Subcutaneous adipose tissue (tissue), 4 donors: ENCODE data around the gene DCAF4. TPM values are rescaled to one million over a fixed set of nuclear protein-coding genes. Genes with fewer than 3 reads are reported as not detected.

Experiments used
- total RNA-seq, 4 donors: library from RNA; depleted of rRNA; stranded (reverse); fragments of >200 nt; gene quantifications; one replicate each; pipeline ENCODE4 v1.1.0, GENCODE V29; 2016
- TF ChIP-seq, protein P1 (sequence below): fragments of 450-650 bp; IDR thresholded peaks from one replicate; pipeline ENCODE4 v1.5.1; 2016; ENCODE audit warnings: low read depth, mild to moderate bottlenecking, control low read depth, antibody characterized with exemption, moderate library complexity

Gene DCAF4
- total RNA-seq, 4 donors from 2014 or later: 14.1 to 25.1 (median 16.9) TPM

DNA sequence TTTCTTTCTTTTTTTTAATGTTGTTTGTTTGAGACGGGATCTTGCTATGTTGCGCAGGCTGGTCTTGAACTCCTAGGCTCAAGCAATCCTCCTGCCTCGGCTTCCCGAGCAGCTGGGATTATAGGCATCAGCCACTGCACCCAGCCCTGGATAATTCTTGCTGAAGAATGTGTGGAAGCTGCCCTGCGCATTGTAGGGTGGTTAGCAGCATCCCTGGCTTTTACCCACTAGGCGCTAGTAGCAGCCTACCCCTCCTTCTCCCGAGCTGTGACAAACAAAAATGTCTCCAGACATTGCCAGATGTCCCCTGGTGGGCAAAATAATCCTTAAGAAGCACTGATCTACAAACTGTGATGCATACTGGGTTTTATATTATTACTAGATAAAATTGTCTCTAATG lies 6.6 kb downstream of the DCAF4 start:
- TF ChIP-seq, protein P1, sequence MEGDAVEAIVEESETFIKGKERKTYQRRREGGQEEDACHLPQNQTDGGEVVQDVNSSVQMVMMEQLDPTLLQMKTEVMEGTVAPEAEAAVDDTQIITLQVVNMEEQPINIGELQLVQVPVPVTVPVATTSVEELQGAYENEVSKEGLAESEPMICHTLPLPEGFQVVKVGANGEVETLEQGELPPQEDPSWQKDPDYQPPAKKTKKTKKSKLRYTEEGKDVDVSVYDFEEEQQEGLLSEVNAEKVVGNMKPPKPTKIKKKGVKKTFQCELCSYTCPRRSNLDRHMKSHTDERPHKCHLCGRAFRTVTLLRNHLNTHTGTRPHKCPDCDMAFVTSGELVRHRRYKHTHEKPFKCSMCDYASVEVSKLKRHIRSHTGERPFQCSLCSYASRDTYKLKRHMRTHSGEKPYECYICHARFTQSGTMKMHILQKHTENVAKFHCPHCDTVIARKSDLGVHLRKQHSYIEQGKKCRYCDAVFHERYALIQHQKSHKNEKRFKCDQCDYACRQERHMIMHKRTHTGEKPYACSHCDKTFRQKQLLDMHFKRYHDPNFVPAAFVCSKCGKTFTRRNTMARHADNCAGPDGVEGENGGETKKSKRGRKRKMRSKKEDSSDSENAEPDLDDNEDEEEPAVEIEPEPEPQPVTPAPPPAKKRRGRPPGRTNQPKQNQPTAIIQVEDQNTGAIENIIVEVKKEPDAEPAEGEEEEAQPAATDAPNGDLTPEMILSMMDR: no peak

DNA sequence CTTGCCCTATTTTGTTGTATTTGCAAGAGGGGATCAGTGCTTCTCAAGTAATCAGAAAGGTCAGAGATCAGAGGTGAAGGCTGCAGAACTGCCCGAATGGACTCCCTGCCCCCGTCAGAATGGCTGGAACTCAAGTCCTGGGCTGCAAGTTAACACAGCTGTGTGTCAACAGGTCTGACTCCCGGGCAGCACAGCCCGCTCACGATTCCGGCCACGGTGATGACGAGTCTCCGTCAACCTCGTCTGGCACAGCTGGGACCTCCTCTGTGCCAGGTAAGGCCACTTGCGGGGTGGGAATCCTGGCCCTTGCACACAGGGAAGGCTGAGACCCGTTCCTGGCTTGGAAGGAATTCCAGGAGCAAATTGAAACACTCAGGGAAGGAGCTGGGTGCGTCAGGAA lies 13.4 kb downstream of the DCAF4 start:
- TF ChIP-seq, protein P1: no peak

DNA sequence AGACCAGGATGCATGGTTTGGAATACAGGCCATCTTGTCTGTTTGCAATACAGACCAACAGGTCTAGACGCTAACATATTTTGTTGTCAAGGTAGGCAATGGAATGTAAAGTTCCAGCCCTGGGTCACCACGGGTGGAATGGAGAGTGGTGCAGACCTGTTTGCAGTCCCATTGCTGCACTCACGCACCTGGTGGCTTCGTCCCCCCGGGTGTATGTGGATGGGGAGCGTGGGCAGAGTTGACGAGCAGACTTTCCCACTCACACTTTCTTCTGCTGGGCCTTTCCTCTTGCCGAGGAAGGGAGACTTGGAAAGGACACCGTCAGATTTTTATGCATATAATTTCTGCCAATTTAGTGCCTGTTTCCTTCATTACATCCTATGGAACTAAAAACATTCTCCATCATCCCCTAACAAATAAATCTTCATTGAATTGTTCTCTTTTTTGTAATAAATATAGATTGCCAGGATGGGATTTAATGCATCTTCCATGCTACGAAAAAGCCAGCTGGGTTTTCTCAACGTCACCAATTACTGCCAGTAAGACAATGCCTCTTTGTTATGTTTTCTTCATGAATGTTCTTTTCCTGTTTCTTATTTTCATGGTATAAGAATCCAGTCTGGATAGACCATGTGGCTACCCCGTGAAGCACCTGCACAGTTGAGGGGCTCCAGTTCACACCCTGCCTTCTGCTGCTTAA lies 15.2 kb downstream of the DCAF4 start:
- TF ChIP-seq, protein P1: no peak

GRCh38 chr14:72942934-72943333 lies 16.7 kb downstream of the DCAF4 start:
- TF ChIP-seq, protein P1: no peak

DNA sequence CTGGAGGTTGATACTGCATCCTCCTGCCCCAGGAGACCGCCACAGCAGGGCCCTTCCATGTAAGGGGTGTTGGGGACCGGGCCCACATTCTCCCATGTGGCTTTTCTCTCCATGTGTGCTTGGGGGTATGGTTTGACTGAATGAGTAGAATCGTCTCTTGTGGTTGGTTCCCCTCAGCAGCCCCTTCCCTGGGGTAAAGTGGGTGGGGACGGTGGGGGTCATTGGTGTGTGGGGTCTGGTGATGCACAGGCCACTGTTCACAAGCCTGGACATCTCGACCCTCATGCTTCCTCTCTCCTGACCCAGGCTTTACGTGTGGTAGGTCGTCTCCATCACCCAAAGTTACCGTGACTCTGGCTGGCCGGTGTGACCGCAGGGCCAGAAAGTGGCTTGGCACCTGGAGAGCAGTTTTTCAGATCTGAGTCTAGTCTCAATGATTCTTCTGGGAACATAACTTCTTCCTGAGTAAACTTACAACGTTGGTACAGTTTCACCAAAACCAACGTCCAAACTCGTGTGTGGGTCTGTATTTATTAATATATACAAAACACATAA lies 17.7 kb downstream of the DCAF4 start:
- TF ChIP-seq, protein P1: no peak

GRCh38 chr14:72945356-72946027 lies 19.2 kb downstream of the DCAF4 start:
- TF ChIP-seq, protein P1: no peak

- TF ChIP-seq, protein P1: no peak
Measured at GRCh38 chr14:72946491-72946890, 20.2 kb downstream of the DCAF4 start.
